ENCODE data around the gene GSTM2. TPM values are rescaled to one million over a fixed set of nuclear protein-coding genes. Genes with fewer than 3 reads are reported as not detected.
"Not testable (repeated sequence)": the region's sequence is repeated elsewhere in the genome, so short reads cannot be mapped to it uniquely, and the experiment has no call there.

The GSTM2 gene
- total RNA-seq, 1 experiment from 2014 or later: 10.2 TPM

GRCh38 chr1:109677459-109677858, 9.6 kb downstream of the GSTM2 start:
- no peaks in the 10 kb centered on the region for H3K4me1 ChIP-seq (replicated peaks; ENCODE audit: insufficient read depth)
- POLR2A ChIA-PET (ENCODE audit: unreplicated experiment): no interaction called here
- intact Hi-C loops (cut with micrococcal nuclease; ENCODE audit: unreplicated experiment): no loop called here

GRCh38 chr1:109678637-109679036, 10.8 kb downstream of the GSTM2 start:
- H3K4me2 ChIP-seq; CTCF ChIA-PET; BruUV-seq (replicated peaks); H3K27ac ChIP-seq; H3K4me1 ChIP-seq (replicated peaks; ENCODE audit: insufficient read depth); H3K27me3 ChIP-seq (ENCODE audit: insufficient read depth, low read depth); H3F3A ChIP-seq (ENCODE audit: insufficient read depth, low read depth); H3K9me3 ChIP-seq (ENCODE audit: insufficient read depth, low read depth); H3K36me3 ChIP-seq (ENCODE audit: low read depth); H3K4me3 ChIP-seq; H4K20me1 ChIP-seq (ENCODE audit: insufficient read depth); H2AFZ ChIP-seq; POLR2A ChIA-PET (ENCODE audit: unreplicated experiment); intact Hi-C loops (cut with micrococcal nuclease; ENCODE audit: unreplicated experiment); DNase-seq; H3K79me2 ChIP-seq (ENCODE audit: low read depth); H3K9me2 ChIP-seq (ENCODE audit: insufficient read depth): not testable (repeated sequence)

More at GRCh38 chr1:109677459-109677858, 9.6 kb downstream of the GSTM2 start:
- no peak overlapping the region for H3K4me2 ChIP-seq
- CTCF ChIA-PET: no interaction called here
- H3K9me2 ChIP-seq (ENCODE audit: insufficient read depth): no peaks in the 10 kb centered on the region
- no peak for DNase-seq
- no TSS peak for BruUV-seq (replicated peaks)
- no peak overlapping the region for H3K4me3 ChIP-seq
- no peaks in the 10 kb centered on the region for H4K20me1 ChIP-seq (ENCODE audit: insufficient read depth)
- H3F3A ChIP-seq (ENCODE audit: insufficient read depth, low read depth): peaks cover 4% of the 10 kb centered on the region; the same call in 1 of the 2 replicates
- TF ChIP-seq EZH2 (IDR thresholded peaks at IDR 0.05; ENCODE audit: low read depth) (no peak), CTCF (conservative IDR thresholded peaks at IDR 0.05) (no peak)
- no peaks in the 10 kb centered on the region for H3K36me3 ChIP-seq (ENCODE audit: low read depth)
- no peaks in the 10 kb centered on the region for H3K27me3 ChIP-seq (ENCODE audit: insufficient read depth, low read depth)
- no peaks in the 10 kb centered on the region for H3K79me2 ChIP-seq (ENCODE audit: low read depth)
- H3K27ac ChIP-seq: no peak overlapping the region
- H3K9me3 ChIP-seq (ENCODE audit: insufficient read depth, low read depth): no peaks in the 10 kb centered on the region
- H2AFZ ChIP-seq: no peak overlapping the region

GRCh38 chr1:109684777-109685176, 16.9 kb downstream of the GSTM2 start:
- H4K20me1 ChIP-seq (ENCODE audit: insufficient read depth); H3F3A ChIP-seq (ENCODE audit: insufficient read depth, low read depth); H3K27ac ChIP-seq; POLR2A ChIA-PET (ENCODE audit: unreplicated experiment); H3K4me1 ChIP-seq (replicated peaks; ENCODE audit: insufficient read depth); CTCF ChIA-PET; H3K9me2 ChIP-seq (ENCODE audit: insufficient read depth); BruUV-seq (replicated peaks); H3K36me3 ChIP-seq (ENCODE audit: low read depth); H3K27me3 ChIP-seq (ENCODE audit: insufficient read depth, low read depth); H2AFZ ChIP-seq; H3K4me2 ChIP-seq; intact Hi-C loops (cut with micrococcal nuclease; ENCODE audit: unreplicated experiment); H3K79me2 ChIP-seq (ENCODE audit: low read depth); DNase-seq; H3K9me3 ChIP-seq (ENCODE audit: insufficient read depth, low read depth); H3K4me3 ChIP-seq: not testable (repeated sequence)

GRCh38 chr1:109685399-109685798, 17.5 kb downstream of the GSTM2 start:
- H3K27me3 ChIP-seq (ENCODE audit: insufficient read depth, low read depth); H3F3A ChIP-seq (ENCODE audit: insufficient read depth, low read depth); BruUV-seq (replicated peaks); POLR2A ChIA-PET (ENCODE audit: unreplicated experiment); H3K79me2 ChIP-seq (ENCODE audit: low read depth); H3K4me3 ChIP-seq; H2AFZ ChIP-seq; H3K36me3 ChIP-seq (ENCODE audit: low read depth); CTCF ChIA-PET; H3K4me1 ChIP-seq (replicated peaks; ENCODE audit: insufficient read depth); H3K9me2 ChIP-seq (ENCODE audit: insufficient read depth); intact Hi-C loops (cut with micrococcal nuclease; ENCODE audit: unreplicated experiment); H3K27ac ChIP-seq; H4K20me1 ChIP-seq (ENCODE audit: insufficient read depth); H3K4me2 ChIP-seq; H3K9me3 ChIP-seq (ENCODE audit: insufficient read depth, low read depth): not testable (repeated sequence)
- peak in 1 of 2 experiments; percentile 42 for DNase-seq

GRCh38 chr1:109685890-109686289, 18.0 kb downstream of the GSTM2 start:
- BruUV-seq (replicated peaks); POLR2A ChIA-PET (ENCODE audit: unreplicated experiment): not testable (repeated sequence)

GRCh38 chr1:109687109-109687508, 19.3 kb downstream of the GSTM2 start:
- DNase-seq; H2AFZ ChIP-seq; H3K9me2 ChIP-seq (ENCODE audit: insufficient read depth); BruUV-seq (replicated peaks); CTCF ChIA-PET; intact Hi-C loops (cut with micrococcal nuclease; ENCODE audit: unreplicated experiment); H3K79me2 ChIP-seq (ENCODE audit: low read depth); H3K4me3 ChIP-seq; H3K4me1 ChIP-seq (replicated peaks; ENCODE audit: insufficient read depth); H3K4me2 ChIP-seq; POLR2A ChIA-PET (ENCODE audit: unreplicated experiment); H4K20me1 ChIP-seq (ENCODE audit: insufficient read depth); H3K9me3 ChIP-seq (ENCODE audit: insufficient read depth, low read depth); H3K27ac ChIP-seq; H3K36me3 ChIP-seq (ENCODE audit: low read depth); H3K27me3 ChIP-seq (ENCODE audit: insufficient read depth, low read depth); H3F3A ChIP-seq (ENCODE audit: insufficient read depth, low read depth): not testable (repeated sequence)

More at GRCh38 chr1:109685890-109686289, 18.0 kb downstream of the GSTM2 start:
- H3K4me2 ChIP-seq; H3K9me2 ChIP-seq (ENCODE audit: insufficient read depth); intact Hi-C loops (cut with micrococcal nuclease; ENCODE audit: unreplicated experiment); H4K20me1 ChIP-seq (ENCODE audit: insufficient read depth); H3K27me3 ChIP-seq (ENCODE audit: insufficient read depth, low read depth); DNase-seq; H3K27ac ChIP-seq; H2AFZ ChIP-seq; H3F3A ChIP-seq (ENCODE audit: insufficient read depth, low read depth); H3K4me1 ChIP-seq (replicated peaks; ENCODE audit: insufficient read depth); H3K79me2 ChIP-seq (ENCODE audit: low read depth); CTCF ChIA-PET; H3K9me3 ChIP-seq (ENCODE audit: insufficient read depth, low read depth); H3K36me3 ChIP-seq (ENCODE audit: low read depth); H3K4me3 ChIP-seq: not testable (repeated sequence)
